ENCODE data around the gene DTX4.

The DTX4 gene

GRCh38 chr11:59204746-59205145 is 32.8 kb downstream of the DTX4 start:
- Histone ChIP-seq H3K27me3 (ENCODE audit: low read length) (no peaks in the 10 kb centered on the region), H3K4me3 (ENCODE audit: insufficient read depth, low read length, poor library complexity, severe bottlenecking) (no peak overlapping the region), H3K36me3 (ENCODE audit: low read length) (no peaks in the 10 kb centered on the region), H3K9me2 (replicated peaks; ENCODE audit: insufficient read depth, low read length) (no peaks in the 10 kb centered on the region), H3K9ac (ENCODE audit: low read length) (no peak overlapping the region), H3F3A (ENCODE audit: insufficient read depth) (0 out of 2 replicates have a peak, but pooled peaks cover 5% of the 10 kb centered on the region), H3K4me2 (ENCODE audit: low read depth, low read length, poor library complexity, severe bottlenecking) (no peak overlapping the region), H3K79me2 (ENCODE audit: insufficient read depth, low read length) (no peaks in the 10 kb centered on the region), H3K27ac (ENCODE audit: low read depth, low read length) (no peak overlapping the region), H2AFZ (ENCODE audit: low read depth, low read length, severe bottlenecking) (no peak overlapping the region), H4K20me1 (ENCODE audit: low read depth, low read length) (no peaks in the 10 kb centered on the region), H3K9me3 (ENCODE audit: insufficient read depth, low read length) (no peaks in the 10 kb centered on the region)
- TF ChIP-seq EZH2phosphoT487 (conservative IDR thresholded peaks at IDR 0.05; ENCODE audit: low read length) (no peak), CTCF (IDR thresholded peaks at IDR 0.05; ENCODE audit: insufficient read depth, low read length, poor library complexity, severe bottlenecking) (no peak)

GRCh38 chr11:59205648-59206047 is 33.7 kb downstream of the DTX4 start:
- H3F3A ChIP-seq (ENCODE audit: insufficient read depth) = 0 out of 2 replicates have a peak, but pooled peaks cover 5% of the 10 kb centered on the region
- no peak overlapping the region for H3K4me3 ChIP-seq (ENCODE audit: insufficient read depth, low read length, poor library complexity, severe bottlenecking)
- no peak overlapping the region for H3K27ac ChIP-seq (ENCODE audit: low read depth, low read length)
- no peaks in the 10 kb centered on the region for H3K27me3 ChIP-seq (ENCODE audit: low read length)
- no peaks in the 10 kb centered on the region for H3K9me3 ChIP-seq (ENCODE audit: insufficient read depth, low read length)
- H3K4me2 ChIP-seq (ENCODE audit: low read depth, low read length, poor library complexity, severe bottlenecking) = no peak overlapping the region
- no peaks in the 10 kb centered on the region for H3K9me2 ChIP-seq (replicated peaks; ENCODE audit: insufficient read depth, low read length)
- H3K9ac ChIP-seq (ENCODE audit: low read length) = no peak overlapping the region
- no peaks in the 10 kb centered on the region for H3K36me3 ChIP-seq (ENCODE audit: low read length)
- H2AFZ ChIP-seq (ENCODE audit: low read depth, low read length, severe bottlenecking) = no peak overlapping the region
- H4K20me1 ChIP-seq (ENCODE audit: low read depth, low read length) = no peaks in the 10 kb centered on the region
- H3K79me2 ChIP-seq (ENCODE audit: insufficient read depth, low read length) = no peaks in the 10 kb centered on the region
- TF ChIP-seq CTCF (IDR thresholded peaks at IDR 0.05; ENCODE audit: insufficient read depth, low read length, poor library complexity, severe bottlenecking) = no peak
- TF ChIP-seq EZH2phosphoT487 (conservative IDR thresholded peaks at IDR 0.05; ENCODE audit: low read length) = no peak

- no peak overlapping the region for H2AFZ ChIP-seq (ENCODE audit: low read depth, low read length, severe bottlenecking)
- H4K20me1 ChIP-seq (ENCODE audit: low read depth, low read length) = no peaks in the 10 kb centered on the region
- H3K36me3 ChIP-seq (ENCODE audit: low read length) = no peaks in the 10 kb centered on the region
- 0 out of 2 replicates have a peak, but pooled peaks cover 5% of the 10 kb centered on the region for H3F3A ChIP-seq (ENCODE audit: insufficient read depth)
- peak; percentile 15 for TF ChIP-seq CTCF (IDR thresholded peaks at IDR 0.05; ENCODE audit: insufficient read depth, low read length, poor library complexity, severe bottlenecking)
- TF ChIP-seq EZH2phosphoT487 (conservative IDR thresholded peaks at IDR 0.05; ENCODE audit: low read length) = no peak
- H3K9me2 ChIP-seq (replicated peaks; ENCODE audit: insufficient read depth, low read length) = no peaks in the 10 kb centered on the region
- no peak overlapping the region for H3K27ac ChIP-seq (ENCODE audit: low read depth, low read length)
- H3K4me3 ChIP-seq (ENCODE audit: insufficient read depth, low read length, poor library complexity, severe bottlenecking) = no peak overlapping the region
- H3K79me2 ChIP-seq (ENCODE audit: insufficient read depth, low read length) = no peaks in the 10 kb centered on the region
- no peaks in the 10 kb centered on the region for H3K9me3 ChIP-seq (ENCODE audit: insufficient read depth, low read length)
- no peak overlapping the region for H3K9ac ChIP-seq (ENCODE audit: low read length)
- no peaks in the 10 kb centered on the region for H3K27me3 ChIP-seq (ENCODE audit: low read length)
- no peak overlapping the region for H3K4me2 ChIP-seq (ENCODE audit: low read depth, low read length, poor library complexity, severe bottlenecking)
Measured at GRCh38 chr11:59206635-59207034, 34.7 kb downstream of the DTX4 start.

All from SU-DHL-6 (cell line).